ENCODE data around the gene ARID3A. TPM values are rescaled to one million over a fixed set of nuclear protein-coding genes. Genes with fewer than 3 reads are reported as not detected.

ARID3A gene
- total and polyA plus RNA-seq, 2 experiments from 2014 or later = 2.8 to 8.5 TPM

DNA sequence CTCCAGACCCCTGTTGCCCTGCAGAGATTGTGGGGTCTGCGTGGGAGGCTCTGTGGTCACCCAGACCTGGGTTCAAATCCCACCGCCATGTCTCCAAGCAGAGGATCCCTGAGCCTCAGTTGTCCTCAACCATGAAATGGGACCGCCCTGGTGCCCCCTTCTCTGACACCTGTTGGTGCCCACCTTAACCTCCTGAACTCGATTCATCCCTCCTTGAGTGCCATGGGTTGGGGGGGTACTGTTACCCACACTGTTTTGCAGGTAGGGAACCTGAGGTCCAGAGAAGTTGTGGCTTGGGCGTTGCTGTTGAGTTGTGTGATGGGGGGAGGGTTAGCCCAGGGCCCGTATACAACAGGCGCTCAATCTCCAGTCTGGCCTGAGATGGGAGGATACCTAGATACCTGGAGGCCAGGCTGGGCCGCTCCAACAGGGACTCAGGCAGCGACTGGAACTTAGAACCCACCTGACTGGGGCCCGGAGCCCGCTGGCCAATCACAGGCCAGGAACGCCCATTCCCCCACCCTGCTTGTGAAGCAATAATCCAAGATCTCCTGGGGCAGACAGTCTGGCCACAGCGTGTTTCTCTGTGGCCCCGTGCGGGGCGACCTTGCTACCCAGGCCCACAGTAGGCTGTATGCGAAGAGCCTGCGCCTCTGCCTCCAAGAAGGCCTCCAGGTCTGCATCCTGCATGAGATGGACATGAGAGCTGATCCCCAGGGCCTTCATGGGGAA lies 2.8 kb downstream of the ARID3A start:
- in situ Hi-C loops (cut with MboI) = no loop called here
- Histone ChIP-seq H4K20me1 (ENCODE audit: insufficient read depth) (no peaks in the 10 kb centered on the region), H3K27ac (no peak overlapping the region)

DNA sequence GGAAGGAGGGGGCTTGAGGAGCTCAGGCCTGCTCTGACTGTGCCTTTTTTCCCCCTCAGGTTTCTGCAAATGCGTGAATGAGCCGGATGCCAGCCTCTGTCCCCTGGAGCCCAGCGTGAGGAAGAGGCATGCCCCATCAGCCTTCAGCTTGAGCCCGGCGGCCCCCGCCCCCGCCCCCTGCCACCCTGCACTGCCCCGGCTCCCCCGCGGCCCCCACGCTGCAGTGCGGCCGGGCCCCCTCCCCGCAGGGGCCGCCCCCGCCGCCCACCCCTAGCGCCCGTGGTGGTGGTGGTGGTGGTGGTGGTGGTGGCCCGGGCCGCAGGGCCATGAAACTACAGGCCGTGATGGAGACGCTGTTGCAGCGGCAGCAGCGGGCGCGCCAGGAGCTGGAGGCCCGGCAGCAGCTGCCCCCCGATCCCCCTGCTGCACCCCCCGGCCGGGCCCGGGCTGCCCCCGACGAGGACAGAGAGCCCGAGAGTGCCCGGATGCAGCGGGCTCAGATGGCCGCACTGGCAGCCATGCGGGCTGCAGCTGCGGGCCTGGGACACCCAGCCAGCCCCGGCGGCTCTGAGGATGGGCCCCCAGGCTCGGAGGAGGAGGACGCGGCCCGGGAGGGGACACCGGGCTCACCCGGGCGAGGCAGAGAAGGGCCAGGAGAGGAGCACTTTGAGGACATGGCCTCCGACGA lies 3.5 kb downstream of the ARID3A start:
- no peaks in the 10 kb centered on the region for H4K20me1 ChIP-seq (ENCODE audit: insufficient read depth)
- DNase-seq = no peak
- no peak for TF ChIP-seq EZH2 (IDR thresholded peaks at IDR 0.05; ENCODE audit: insufficient read depth, poor library complexity, severe bottlenecking)
- no peak for TF ChIP-seq EZH2phosphoT487 (IDR thresholded peaks at IDR 0.05; ENCODE audit: insufficient read depth, low read depth)
- 0 out of 2 replicates have a peak, but pooled peaks cover 4% of the 10 kb centered on the region for H3K36me3 ChIP-seq (ENCODE audit: low read depth)
- 92 to 98% methylated on average over 16 to 46 of the region's 51 CpGs for WGBS, 2 experiments (ENCODE audit: low coverage in 1 of 2, low lambda C conversion rate in 2 of 2, missing lambda C conversion rate in 2 of 2)
- H3K27ac ChIP-seq = no peak overlapping the region
- peaks cover 17% of the 10 kb centered on the region for H3K4me1 ChIP-seq (ENCODE audit: insufficient read depth)
- H2AFZ ChIP-seq = no peak overlapping the region
- H3K4me3 ChIP-seq = no peak overlapping the region
- H3K9ac ChIP-seq = no peak overlapping the region
- H3F3A ChIP-seq (ENCODE audit: insufficient read depth) = no peaks in the 10 kb centered on the region
- H3K4me2 ChIP-seq (ENCODE audit: unreplicated experiment) = no peak overlapping the region
- in situ Hi-C loops (cut with MboI) = no loop called here
- peaks cover 64% of the 10 kb centered on the region for H3K79me2 ChIP-seq (ENCODE audit: insufficient read depth)
- no peaks in the 10 kb centered on the region for H3K27me3 ChIP-seq (replicated peaks; ENCODE audit: insufficient read depth)
- no peaks in the 10 kb centered on the region for H3K9me3 ChIP-seq (ENCODE audit: low read depth)
- no peaks in the 10 kb centered on the region for H3K9me2 ChIP-seq (ENCODE audit: insufficient read depth)

More for the DNA sequence above, 2.8 kb downstream of the ARID3A start:
- Histone ChIP-seq H3K4me2 (ENCODE audit: unreplicated experiment) (no peak overlapping the region), H3K36me3 (ENCODE audit: low read depth) (0 out of 2 replicates have a peak, but pooled peaks cover 4% of the 10 kb centered on the region), H3K4me3 (no peak overlapping the region), H3K9me2 (ENCODE audit: insufficient read depth) (no peaks in the 10 kb centered on the region), H3F3A (ENCODE audit: insufficient read depth) (no peaks in the 10 kb centered on the region), H2AFZ (no peak overlapping the region), H3K9me3 (ENCODE audit: low read depth) (no peaks in the 10 kb centered on the region), H3K4me1 (ENCODE audit: insufficient read depth) (peaks cover 11% of the 10 kb centered on the region), H3K79me2 (ENCODE audit: insufficient read depth) (peaks cover 57% of the 10 kb centered on the region), H3K9ac (no peak overlapping the region), H3K27me3 (replicated peaks; ENCODE audit: insufficient read depth) (no peaks in the 10 kb centered on the region)
- WGBS, 2 experiments (ENCODE audit: low coverage in 1 of 2, low lambda C conversion rate in 2 of 2, missing lambda C conversion rate in 2 of 2) = 96 to 97% methylated on average over 12 to 18 of the region's 18 CpGs
- no peak for TF ChIP-seq EZH2 (IDR thresholded peaks at IDR 0.05; ENCODE audit: insufficient read depth, poor library complexity, severe bottlenecking)
- TF ChIP-seq EZH2phosphoT487 (IDR thresholded peaks at IDR 0.05; ENCODE audit: insufficient read depth, low read depth) = no peak
- DNase-seq = no peak

DNA sequence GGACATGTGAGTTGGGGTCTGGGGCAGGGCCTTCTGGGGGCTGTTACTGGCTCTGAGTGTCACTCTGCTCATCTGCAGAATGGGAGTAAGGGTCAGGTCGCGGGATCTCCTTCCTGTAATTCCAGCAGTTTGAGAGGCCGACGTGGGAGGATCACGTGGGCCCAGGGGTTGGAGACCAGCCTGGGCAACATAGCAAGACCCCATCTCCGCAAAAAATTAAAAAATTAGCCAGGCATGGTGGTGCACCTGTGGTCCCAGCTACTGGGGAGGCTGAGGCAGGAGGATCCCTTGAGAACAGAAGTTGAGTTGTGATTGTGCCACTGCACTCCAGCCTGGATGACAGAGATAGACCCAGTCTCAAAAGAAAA lies 4.0 kb downstream of the ARID3A start:
- Histone ChIP-seq H3K4me3 (no peak overlapping the region), H3F3A (ENCODE audit: insufficient read depth) (no peaks in the 10 kb centered on the region), H3K79me2 (ENCODE audit: insufficient read depth) (peaks cover 66% of the 10 kb centered on the region), H3K4me2 (ENCODE audit: unreplicated experiment) (no peak overlapping the region), H3K9ac (no peak overlapping the region), H3K9me2 (ENCODE audit: insufficient read depth) (no peaks in the 10 kb centered on the region), H2AFZ (no peak overlapping the region), H3K9me3 (ENCODE audit: low read depth) (no peaks in the 10 kb centered on the region), H3K27ac (no peak overlapping the region), H3K36me3 (ENCODE audit: low read depth) (0 out of 2 replicates have a peak, but pooled peaks cover 4% of the 10 kb centered on the region), H3K27me3 (replicated peaks; ENCODE audit: insufficient read depth) (no peaks in the 10 kb centered on the region), H3K4me1 (ENCODE audit: insufficient read depth) (peaks cover 21% of the 10 kb centered on the region), H4K20me1 (ENCODE audit: insufficient read depth) (no peaks in the 10 kb centered on the region)
- no peak for DNase-seq
- 94 to 100% methylated on average over 3 to 6 of the region's 6 CpGs for WGBS, 2 experiments (ENCODE audit: low coverage in 1 of 2, low lambda C conversion rate in 2 of 2, missing lambda C conversion rate in 2 of 2)
- in situ Hi-C loops (cut with MboI) = no loop called here
- TF ChIP-seq EZH2 (IDR thresholded peaks at IDR 0.05; ENCODE audit: insufficient read depth, poor library complexity, severe bottlenecking) = no peak

DNA sequence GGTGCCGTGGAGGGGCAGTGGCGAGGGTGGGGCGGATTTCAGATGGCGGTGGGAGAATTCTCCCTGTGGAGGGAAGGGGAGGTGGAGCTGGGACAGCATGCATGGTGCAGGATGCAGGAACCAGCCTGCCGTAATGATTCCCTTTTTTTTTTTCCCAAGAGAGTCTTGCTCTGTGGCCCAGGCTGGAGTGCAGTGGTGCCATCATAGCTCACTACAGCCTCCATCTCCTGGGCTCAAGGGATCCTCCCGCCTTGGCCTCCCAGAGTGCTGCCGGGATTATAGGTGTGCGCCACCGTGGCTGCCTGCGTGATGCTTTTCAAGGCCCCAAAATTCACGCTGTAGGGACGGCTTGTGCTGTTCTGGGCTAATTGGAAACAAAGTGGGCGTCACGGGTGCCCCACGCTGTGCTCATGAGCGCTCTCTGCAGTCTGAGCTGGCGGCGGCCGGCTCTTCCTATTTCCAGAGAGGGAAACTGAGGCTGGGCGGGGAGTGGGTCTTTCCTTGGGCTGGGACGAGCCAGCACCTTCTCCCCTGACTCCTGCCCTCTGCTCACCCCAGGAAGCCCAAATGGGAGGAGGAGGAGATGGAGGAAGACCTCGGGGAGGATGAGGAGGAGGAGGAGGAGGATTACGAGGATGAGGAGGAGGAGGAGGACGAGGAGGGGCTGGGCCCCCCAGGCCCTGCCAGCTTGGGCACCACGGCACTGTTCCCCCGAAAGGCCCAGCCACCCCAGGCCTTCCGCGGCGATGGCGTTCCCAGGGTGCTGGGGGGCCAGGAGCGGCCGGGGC lies 6.2 kb downstream of the ARID3A start:
- peaks cover 69% of the 10 kb centered on the region for H3K79me2 ChIP-seq (ENCODE audit: insufficient read depth)
- H2AFZ ChIP-seq = no peak overlapping the region
- no peaks in the 10 kb centered on the region for H3K27me3 ChIP-seq (replicated peaks; ENCODE audit: insufficient read depth)
- peaks cover 27% of the 10 kb centered on the region for H3K4me1 ChIP-seq (ENCODE audit: insufficient read depth)
- no peak overlapping the region for H3K4me2 ChIP-seq (ENCODE audit: unreplicated experiment)
- in situ Hi-C loops (cut with MboI) = no loop called here
- no peaks in the 10 kb centered on the region for H3F3A ChIP-seq (ENCODE audit: insufficient read depth)
- no peaks in the 10 kb centered on the region for H3K9me2 ChIP-seq (ENCODE audit: insufficient read depth)
- no peak overlapping the region for H3K9ac ChIP-seq
- no peaks in the 10 kb centered on the region for H3K9me3 ChIP-seq (ENCODE audit: low read depth)
- no peak overlapping the region for H3K27ac ChIP-seq
- WGBS, 2 experiments (ENCODE audit: low coverage in 1 of 2, low lambda C conversion rate in 2 of 2, missing lambda C conversion rate in 2 of 2) = 91 to 95% methylated on average over 21 to 32 of the region's 32 CpGs
- no peaks in the 10 kb centered on the region for H4K20me1 ChIP-seq (ENCODE audit: insufficient read depth)
- peaks cover 4% of the 10 kb centered on the region; the same call in 1 of the 2 replicates for H3K36me3 ChIP-seq (ENCODE audit: low read depth)
- no peak for DNase-seq
- H3K4me3 ChIP-seq = no peak overlapping the region
- no peak for TF ChIP-seq EZH2 (IDR thresholded peaks at IDR 0.05; ENCODE audit: insufficient read depth, poor library complexity, severe bottlenecking)
- no peak for TF ChIP-seq EZH2phosphoT487 (IDR thresholded peaks at IDR 0.05; ENCODE audit: insufficient read depth, low read depth)
